HCT116 (cell line): ENCODE results near the gene AKT1.

Experiments
- EZH2 ChIP-seq: fragments of 200-600 bp; sonication (generic); IDR thresholded peaks from 2 replicates; pipeline ENCODE4 v1.6.1; 2017; ENCODE audit warnings: antibody characterized with exemption, mixed run types
- EZH2phosphoT487 ChIP-seq: fragments of 200-600 bp; IDR thresholded peaks from 2 replicates; pipeline ENCODE4 v1.6.1; 2018; ENCODE audit warnings: antibody characterized with exemption, borderline replicate concordance
- POLR2AphosphoS5 ChIP-seq: IDR thresholded peaks from 2 replicates; pipeline ENCODE4 v1.6.1; 2011; ENCODE audit warnings: mild to moderate bottlenecking, low read depth, low read length, moderate library complexity
- TF ChIP-seq, protein P1 (sequence below), 3 experiments: fragments of 200-600 bp in 1 of 3; sonication (generic) in 1 of 3; IDR thresholded peaks in 2 of 3; conservative IDR thresholded peaks in 1 of 3; 2 replicates each; pipeline ENCODE4 v1.5.1; 2012 to 2017; ENCODE audit warnings: low read depth in 2 of 3, low read length in 2 of 3, antibody characterized with exemption in 1 of 3, borderline replicate concordance in 1 of 3, control low read depth in 1 of 3, mild to moderate bottlenecking in 1 of 3, mixed read lengths in 1 of 3, mixed run types in 1 of 3, moderate library complexity in 1 of 3; ENCODE audit not compliant: insufficient read depth in 1 of 3

GRCh38 chr14:104780513-104781030 is 15.0 kb downstream of the AKT1 start:
- TF ChIP-seq, protein P1, sequence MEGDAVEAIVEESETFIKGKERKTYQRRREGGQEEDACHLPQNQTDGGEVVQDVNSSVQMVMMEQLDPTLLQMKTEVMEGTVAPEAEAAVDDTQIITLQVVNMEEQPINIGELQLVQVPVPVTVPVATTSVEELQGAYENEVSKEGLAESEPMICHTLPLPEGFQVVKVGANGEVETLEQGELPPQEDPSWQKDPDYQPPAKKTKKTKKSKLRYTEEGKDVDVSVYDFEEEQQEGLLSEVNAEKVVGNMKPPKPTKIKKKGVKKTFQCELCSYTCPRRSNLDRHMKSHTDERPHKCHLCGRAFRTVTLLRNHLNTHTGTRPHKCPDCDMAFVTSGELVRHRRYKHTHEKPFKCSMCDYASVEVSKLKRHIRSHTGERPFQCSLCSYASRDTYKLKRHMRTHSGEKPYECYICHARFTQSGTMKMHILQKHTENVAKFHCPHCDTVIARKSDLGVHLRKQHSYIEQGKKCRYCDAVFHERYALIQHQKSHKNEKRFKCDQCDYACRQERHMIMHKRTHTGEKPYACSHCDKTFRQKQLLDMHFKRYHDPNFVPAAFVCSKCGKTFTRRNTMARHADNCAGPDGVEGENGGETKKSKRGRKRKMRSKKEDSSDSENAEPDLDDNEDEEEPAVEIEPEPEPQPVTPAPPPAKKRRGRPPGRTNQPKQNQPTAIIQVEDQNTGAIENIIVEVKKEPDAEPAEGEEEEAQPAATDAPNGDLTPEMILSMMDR (IDR thresholded peaks at IDR 0.05 in 2 of 3, conservative IDR thresholded peaks at IDR 0.05 in 1 of 3; ENCODE audit: borderline replicate concordance in 1 of 3, insufficient read depth in 1 of 3, low read depth in 2 of 3, low read length in 2 of 3), result no peak
- TF ChIP-seq EZH2phosphoT487 (no peak), POLR2AphosphoS5 (no peak), EZH2 (no peak)
